Measurements from ENCODE around the gene USP15. TPM values are rescaled to one million over a fixed set of nuclear protein-coding genes. Genes with fewer than 3 reads are reported as not detected.

Gene USP15
- total and polyA plus RNA-seq, 2 of the 8 experiments (the other 6 are each of a cell fraction or from before 2014, with no cell fraction given), result 12.7 to 38.6 TPM

DNA sequence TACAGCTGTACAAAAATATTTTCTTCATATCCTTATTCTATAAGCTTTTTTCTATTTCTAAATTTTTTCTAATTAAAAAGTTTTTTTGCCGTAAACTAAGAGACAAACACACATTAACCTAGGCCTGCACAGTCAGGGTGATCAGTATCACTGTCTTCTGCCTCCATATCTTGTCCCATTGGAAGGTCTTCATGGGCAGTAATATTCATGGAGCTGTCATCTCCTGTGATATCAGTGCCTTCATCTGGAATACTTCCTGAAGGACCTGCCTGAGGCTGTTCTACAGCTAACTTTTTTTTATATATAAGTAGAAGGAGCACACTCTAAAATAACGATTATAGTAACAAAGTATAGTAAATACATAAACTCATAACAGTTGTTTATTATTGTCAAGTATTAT lies 17.8 kb downstream of the USP15 start:
- H3K79me2 ChIP-seq (ENCODE audit: control insufficient read depth in 1 of 2, insufficient read depth in 2 of 2, low read length in 2 of 2), result peaks cover 0 to 53% of the 10 kb centered on the region in 2 experiments; a peak in 2 of 4 replicates
- CTCF ChIA-PET (ENCODE audit: partially characterized antibody), result interaction anchor here (0.6 kb wide), 1 partner anchor 24 kb away, joined by 3 read pairs; no protein-coding TSS in a partner anchor
- no peak for TF ChIP-seq CBX8 (IDR thresholded peaks at IDR 0.05; ENCODE audit: borderline replicate concordance, low read depth, low read length)
- no peak for TF ChIP-seq SIN3A (conservative IDR thresholded peaks at IDR 0.05 in 1 of 2, IDR thresholded peaks at IDR 0.05 in 1 of 2; ENCODE audit: low read depth in 1 of 2, low read length in 2 of 2)
- TF ChIP-seq BACH1 (IDR thresholded peaks at IDR 0.05; ENCODE audit: low read length), result no peak
- no peak for TF ChIP-seq NRF1 (IDR thresholded peaks at IDR 0.05; ENCODE audit: low read depth, low read length)
- TF ChIP-seq CBX5 (IDR thresholded peaks at IDR 0.05; ENCODE audit: low read depth, low read length), result no peak
- no peak for TF ChIP-seq POLR2A (IDR thresholded peaks at IDR 0.05; ENCODE audit: control extremely low read depth in 1 of 2, low read depth in 2 of 2, low read length in 2 of 2)
- no peak for TF ChIP-seq ASH2L (IDR thresholded peaks at IDR 0.05; ENCODE audit: low read length)
- no peak for TF ChIP-seq YY1 (IDR thresholded peaks at IDR 0.05; ENCODE audit: low read depth, low read length)
- no peak for TF ChIP-seq CHD2 (IDR thresholded peaks at IDR 0.05; ENCODE audit: low read length)
- TF ChIP-seq, protein P1, sequence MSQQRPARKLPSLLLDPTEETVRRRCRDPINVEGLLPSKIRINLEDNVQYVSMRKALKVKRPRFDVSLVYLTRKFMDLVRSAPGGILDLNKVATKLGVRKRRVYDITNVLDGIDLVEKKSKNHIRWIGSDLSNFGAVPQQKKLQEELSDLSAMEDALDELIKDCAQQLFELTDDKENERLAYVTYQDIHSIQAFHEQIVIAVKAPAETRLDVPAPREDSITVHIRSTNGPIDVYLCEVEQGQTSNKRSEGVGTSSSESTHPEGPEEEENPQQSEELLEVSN (IDR thresholded peaks at IDR 0.05), result no peak
- no peak for TF ChIP-seq SUZ12 (IDR thresholded peaks at IDR 0.05; ENCODE audit: low read length)
- no peak for TF ChIP-seq EGR1 (IDR thresholded peaks at IDR 0.05; ENCODE audit: borderline replicate concordance, low read depth, low read length)
- TF ChIP-seq BCL11A (IDR thresholded peaks at IDR 0.05; ENCODE audit: low read depth in 2 of 2, low read length in 2 of 2), result no peak
- no peak for TF ChIP-seq TCF12 (IDR thresholded peaks at IDR 0.05; ENCODE audit: low read depth, low read length)
- TF ChIP-seq TBP (IDR thresholded peaks at IDR 0.05; ENCODE audit: low read depth, low read length), result no peak
- no peak for TF ChIP-seq CREB1 (IDR thresholded peaks at IDR 0.05)

More for the DNA sequence above, 17.8 kb downstream of the USP15 start:
- Histone ChIP-seq H3K18ac (ENCODE audit: extremely low read depth, low read length) (no peak overlapping the region), H4K5ac (ENCODE audit: insufficient read length, low read depth, low read length) (no peak overlapping the region), H2BK5ac (ENCODE audit: low read depth, low read length) (no peak overlapping the region), H3K4ac (replicated peaks; ENCODE audit: insufficient read length, low read depth, low read length) (no peak overlapping the region), H3K23me2 (ENCODE audit: low read depth, low read length) (no peaks in the 10 kb centered on the region), H4K91ac (replicated peaks; ENCODE audit: insufficient read length, low read length) (no peak overlapping the region), H3K27ac (ENCODE audit: low read depth, low read length) (no peak overlapping the region), H3K27me3 (replicated peaks in 1 of 4; ENCODE audit: control insufficient read depth in 3 of 4, extremely low read depth in 1 of 4, insufficient read depth in 3 of 4, low read length in 3 of 4) (no peaks in the 10 kb centered on the region), H2BK120ac (replicated peaks; ENCODE audit: low read depth, low read length) (no peak overlapping the region), H3K56ac (replicated peaks; ENCODE audit: insufficient read length, low read depth, low read length) (no peak overlapping the region), H3K4me1 (replicated peaks in 1 of 4; ENCODE audit: control insufficient read depth in 3 of 4, insufficient read depth in 4 of 4, low read length in 3 of 4) (no peaks in the 10 kb centered on the region), H2BK20ac (ENCODE audit: low read length) (no peak overlapping the region), H2BK12ac (ENCODE audit: low read depth, low read length) (no peak overlapping the region), H2AK5ac (ENCODE audit: low read depth, low read length) (no peak overlapping the region), H3K4me2 (ENCODE audit: insufficient read depth in 1 of 2, low read depth in 2 of 2, low read length in 2 of 2) (no peak overlapping the region), H4K8ac (ENCODE audit: extremely low read depth, insufficient read depth, low read length) (no peak overlapping the region), H2BK15ac (ENCODE audit: low read length) (no peak overlapping the region), H2AFZ (ENCODE audit: low read length) (no peak overlapping the region), H3K23ac (ENCODE audit: insufficient read length) (no peak overlapping the region), H4K20me1 (replicated peaks in 1 of 2; ENCODE audit: control insufficient read depth in 1 of 2, insufficient read depth in 2 of 2, low read length in 2 of 2) (peaks cover 2 to 4% of the 10 kb centered on the region in 2 experiments), H3K9ac (replicated peaks in 1 of 4; ENCODE audit: extremely low read depth in 1 of 4, low read depth in 3 of 4, low read length in 3 of 4) (no peak overlapping the region), H3K79me1 (ENCODE audit: low read depth, low read length) (peaks cover 3% of the 10 kb centered on the region), H3K36me3 (ENCODE audit: control insufficient read depth in 2 of 4, insufficient read depth in 4 of 4, low read length in 3 of 4) (no peaks in the 10 kb centered on the region), H3K9me3 (ENCODE audit: insufficient read depth in 2 of 2, low read depth in 1 of 2, low read length in 1 of 2) (no peaks in the 10 kb centered on the region), H3K14ac (ENCODE audit: insufficient read length) (no peak overlapping the region), H3K4me3 (ENCODE audit: extremely low read depth in 1 of 4, insufficient read depth in 2 of 4, low read depth in 3 of 4, low read length in 4 of 4) (no peak overlapping the region)
- DNase-seq (ENCODE audit: low read depth in 1 of 2, low spot score in 2 of 2) (no peak), FAIRE-seq (no peak)
- POLR2A ChIA-PET (ENCODE audit: partially characterized antibody), result no interaction called here
- WGBS, 2 experiments (ENCODE audit: extremely low coverage in 1 of 2, insufficient coverage in 1 of 2, insufficient read length in 1 of 2, insufficient replicate concordance in 2 of 2, low coverage in 1 of 2, low lambda C conversion rate in 2 of 2, missing lambda C conversion rate in 1 of 2), result 90% methylated on average over 2 of the region's 2 CpGs; no CpG with 5 or more reads in 1 of the 2 experiments

All from H1 (cell line).